ENCODE data around the gene NGRN. TPM values are rescaled to one million over a fixed set of nuclear protein-coding genes. Genes with fewer than 3 reads are reported as not detected.

The NGRN gene
- total RNA-seq, 4 donors from 2014 or later: 47.9 to 85.1 (median 70.7) TPM

GRCh38 chr15:90240856-90241255 lies 24.6 kb upstream of the NGRN start:
- no peak for TF ChIP-seq CTCF (IDR thresholded peaks at IDR 0.05; ENCODE audit: low read depth)

- TF ChIP-seq CTCF (IDR thresholded peaks at IDR 0.05; ENCODE audit: low read depth): no peak
These were observed 23.9 kb upstream of the NGRN start for GRCh38 chr15:90241343-90242192.

GRCh38 chr15:90243943-90244639 lies 21.4 kb upstream of the NGRN start:
- no peak for TF ChIP-seq CTCF (IDR thresholded peaks at IDR 0.05; ENCODE audit: low read depth)

- no peak for TF ChIP-seq CTCF (IDR thresholded peaks at IDR 0.05; ENCODE audit: low read depth)
These were observed 16.7 kb upstream of the NGRN start for GRCh38 chr15:90248789-90249202.

GRCh38 chr15:90249203-90249863 lies 16.1 kb upstream of the NGRN start, which contains the start of gene TTLL13:
Gene TTLL13, plus strand, starts transcription at chr15:90249556. Its CDS starts 1,075 bp downstream, at chr15:90250631.
- no peak for TF ChIP-seq CTCF (IDR thresholded peaks at IDR 0.05; ENCODE audit: low read depth)

GRCh38 chr15:90257776-90258175 lies 7.7 kb upstream of the NGRN start:
- no peak for TF ChIP-seq CTCF (IDR thresholded peaks at IDR 0.05; ENCODE audit: low read depth)

- no peak for TF ChIP-seq CTCF (IDR thresholded peaks at IDR 0.05; ENCODE audit: low read depth)
These were observed 5.9 kb upstream of the NGRN start for GRCh38 chr15:90259524-90259923.

Measured in subcutaneous adipose tissue (tissue), 4 donors.